ENCODE measurements around the gene SLC9A7. TPM values are rescaled to one million over a fixed set of nuclear protein-coding genes. Genes with fewer than 3 reads are reported as not detected.

Gene SLC9A7
- total RNA-seq, 1 donor from 2014 or later = 11.4 TPM

DNA sequence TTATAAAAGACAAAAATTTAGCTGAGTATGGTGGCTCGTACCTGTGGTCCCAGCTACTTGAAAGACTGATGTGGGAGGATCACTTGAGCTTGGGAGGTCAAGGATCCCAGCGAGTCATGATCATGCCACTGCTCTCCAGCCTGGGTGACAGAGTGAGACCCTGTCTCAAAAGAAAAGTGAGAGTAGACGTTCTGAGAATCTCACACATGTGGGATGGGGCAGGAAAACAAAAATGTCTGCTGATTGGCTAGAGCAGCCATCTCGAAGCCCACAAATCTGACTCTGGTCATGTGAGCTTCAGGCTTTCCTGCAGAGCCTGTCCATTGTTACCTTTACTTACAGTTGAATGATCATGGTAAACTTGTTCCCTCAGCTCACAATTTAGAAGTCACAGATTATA lies 23.1 kb upstream of the SLC9A7 start:
- Mint-ChIP-seq H3K27ac (ENCODE audit: unreplicated experiment) (no peak overlapping the region), H3K9me3 (ENCODE audit: unreplicated experiment) (no peaks in the 10 kb centered on the region), H3K27me3 (ENCODE audit: unreplicated experiment) (no peaks in the 10 kb centered on the region), H3K4me3 (ENCODE audit: unreplicated experiment) (no peak overlapping the region), H3K4me1 (ENCODE audit: unreplicated experiment) (no peaks in the 10 kb centered on the region), H3K36me3 (ENCODE audit: low read depth, unreplicated experiment) (no peaks in the 10 kb centered on the region)
- DNase-seq (ENCODE audit: low spot score) = no peak
- TF ChIP-seq, protein P1, sequence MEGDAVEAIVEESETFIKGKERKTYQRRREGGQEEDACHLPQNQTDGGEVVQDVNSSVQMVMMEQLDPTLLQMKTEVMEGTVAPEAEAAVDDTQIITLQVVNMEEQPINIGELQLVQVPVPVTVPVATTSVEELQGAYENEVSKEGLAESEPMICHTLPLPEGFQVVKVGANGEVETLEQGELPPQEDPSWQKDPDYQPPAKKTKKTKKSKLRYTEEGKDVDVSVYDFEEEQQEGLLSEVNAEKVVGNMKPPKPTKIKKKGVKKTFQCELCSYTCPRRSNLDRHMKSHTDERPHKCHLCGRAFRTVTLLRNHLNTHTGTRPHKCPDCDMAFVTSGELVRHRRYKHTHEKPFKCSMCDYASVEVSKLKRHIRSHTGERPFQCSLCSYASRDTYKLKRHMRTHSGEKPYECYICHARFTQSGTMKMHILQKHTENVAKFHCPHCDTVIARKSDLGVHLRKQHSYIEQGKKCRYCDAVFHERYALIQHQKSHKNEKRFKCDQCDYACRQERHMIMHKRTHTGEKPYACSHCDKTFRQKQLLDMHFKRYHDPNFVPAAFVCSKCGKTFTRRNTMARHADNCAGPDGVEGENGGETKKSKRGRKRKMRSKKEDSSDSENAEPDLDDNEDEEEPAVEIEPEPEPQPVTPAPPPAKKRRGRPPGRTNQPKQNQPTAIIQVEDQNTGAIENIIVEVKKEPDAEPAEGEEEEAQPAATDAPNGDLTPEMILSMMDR (IDR thresholded peaks at IDR 0.05; ENCODE audit: unreplicated experiment) = no peak

DNA sequence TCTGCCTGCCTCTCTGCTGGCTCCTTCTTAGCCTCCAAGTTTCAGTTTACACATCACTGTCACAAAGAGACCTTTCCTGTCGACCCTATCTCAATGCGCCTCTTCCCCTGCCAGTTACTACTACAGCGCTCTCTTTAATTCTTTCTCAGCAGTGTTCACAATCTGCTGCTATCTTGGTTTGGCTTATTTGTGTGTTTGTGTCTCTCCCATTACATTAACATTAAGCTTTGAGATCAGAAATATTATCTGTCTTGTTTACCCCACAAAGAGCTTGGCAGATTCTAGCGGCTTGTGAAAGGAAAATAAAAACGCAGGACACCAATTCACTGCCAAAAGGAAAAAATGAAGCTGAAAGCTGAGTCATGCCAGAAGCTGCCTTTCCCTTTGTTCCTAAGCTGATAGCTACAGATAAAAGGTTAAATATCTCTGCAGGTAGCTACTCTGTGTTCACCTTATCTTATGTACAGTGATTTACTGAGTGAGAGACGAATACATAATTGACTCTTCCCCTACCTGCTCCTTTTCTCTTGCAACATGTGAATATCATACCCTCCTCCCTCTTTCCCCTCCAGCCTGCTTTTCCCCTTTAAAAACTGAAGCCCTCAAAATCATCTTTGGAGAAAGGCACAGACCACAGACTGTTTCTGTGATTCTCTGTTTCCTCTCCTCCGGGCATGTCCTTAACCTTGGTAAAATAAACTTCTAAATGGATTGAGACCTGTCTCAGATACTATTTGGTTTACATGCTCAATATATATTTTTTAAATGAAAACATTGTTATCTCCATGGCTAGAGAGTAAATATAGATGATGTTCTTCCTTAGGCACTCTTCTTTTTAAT lies 19.3 kb upstream of the SLC9A7 start:
- no peak overlapping the region for H3K27ac Mint-ChIP-seq (ENCODE audit: unreplicated experiment)
- no peaks in the 10 kb centered on the region for H3K27me3 Mint-ChIP-seq (ENCODE audit: unreplicated experiment)
- DNase-seq (ENCODE audit: low spot score) = no peak
- TF ChIP-seq, protein P1 (IDR thresholded peaks at IDR 0.05; ENCODE audit: unreplicated experiment) = no peak
- no peaks in the 10 kb centered on the region for H3K9me3 Mint-ChIP-seq (ENCODE audit: unreplicated experiment)
- no peak overlapping the region for H3K4me3 Mint-ChIP-seq (ENCODE audit: unreplicated experiment)
- peaks cover 5% of the 10 kb centered on the region for H3K36me3 Mint-ChIP-seq (ENCODE audit: low read depth, unreplicated experiment)
- H3K4me1 Mint-ChIP-seq (ENCODE audit: unreplicated experiment) = no peaks in the 10 kb centered on the region

DNA sequence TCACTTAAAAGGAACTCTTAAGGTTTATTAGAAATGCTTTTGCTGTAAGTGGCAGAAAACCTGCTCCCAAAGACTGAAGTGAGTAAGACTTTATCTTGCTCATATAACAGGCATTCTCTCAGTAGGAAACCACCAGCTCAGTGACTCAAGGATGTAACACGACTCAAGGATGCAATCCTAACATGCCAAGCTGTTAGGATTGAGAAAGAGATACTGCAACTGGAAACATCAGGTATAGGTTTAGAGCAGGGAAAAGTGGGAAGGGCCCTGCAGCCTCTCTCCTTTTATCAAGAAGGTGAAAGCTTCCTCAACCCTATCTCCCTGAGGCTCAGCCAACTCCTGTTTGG lies 11.9 kb upstream of the SLC9A7 start:
- Mint-ChIP-seq H3K4me1 (ENCODE audit: unreplicated experiment) (no peaks in the 10 kb centered on the region), H3K9me3 (ENCODE audit: unreplicated experiment) (no peaks in the 10 kb centered on the region), H3K27me3 (ENCODE audit: unreplicated experiment) (no peaks in the 10 kb centered on the region), H3K27ac (ENCODE audit: unreplicated experiment) (no peak overlapping the region), H3K36me3 (ENCODE audit: low read depth, unreplicated experiment) (peaks cover 5% of the 10 kb centered on the region), H3K4me3 (ENCODE audit: unreplicated experiment) (no peak overlapping the region)
- DNase-seq (ENCODE audit: low spot score) = no peak
- TF ChIP-seq, protein P1 (IDR thresholded peaks at IDR 0.05; ENCODE audit: unreplicated experiment) = no peak

DNA sequence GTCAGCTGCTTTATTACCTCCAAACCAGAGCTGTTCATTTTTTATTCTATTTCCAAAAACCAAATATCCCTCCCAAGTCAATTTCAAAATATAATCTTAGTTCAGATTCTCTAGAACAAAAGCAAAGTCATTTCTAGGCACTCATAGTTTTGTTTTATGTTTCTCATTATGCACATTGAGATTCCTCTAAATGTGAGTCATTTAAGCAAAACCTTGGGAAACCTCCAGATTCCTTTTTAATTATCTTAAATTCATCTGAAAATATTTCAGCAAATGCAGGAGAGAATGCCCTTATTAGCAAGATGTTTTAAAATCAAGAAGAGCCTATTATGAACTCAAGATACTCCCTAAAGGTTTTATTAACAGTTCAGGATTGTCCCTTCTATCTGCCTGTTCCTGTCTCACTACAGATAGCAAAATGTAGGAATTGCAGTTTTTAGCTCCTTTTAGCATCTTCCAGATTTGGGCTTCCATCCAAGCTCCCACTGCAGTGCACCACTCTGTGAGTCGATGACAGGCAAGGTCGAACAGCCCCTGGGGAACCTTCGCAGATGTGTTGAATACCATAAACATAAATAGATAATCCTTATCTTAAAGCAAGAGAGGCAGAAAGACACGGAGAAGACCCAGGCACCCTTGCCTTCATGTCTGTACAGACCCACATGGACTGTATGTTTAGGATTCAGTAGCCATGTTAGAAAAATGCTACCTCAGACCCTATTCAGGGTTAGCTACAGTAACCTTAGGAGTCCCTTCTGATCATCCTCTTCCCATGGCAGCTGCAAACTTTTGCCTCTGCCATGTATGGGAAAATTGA lies 11.3 kb upstream of the SLC9A7 start:
- no peak for DNase-seq (ENCODE audit: low spot score)
- H3K4me3 Mint-ChIP-seq (ENCODE audit: unreplicated experiment) = no peak overlapping the region
- TF ChIP-seq, protein P1 (IDR thresholded peaks at IDR 0.05; ENCODE audit: unreplicated experiment) = no peak
- H3K9me3 Mint-ChIP-seq (ENCODE audit: unreplicated experiment) = no peaks in the 10 kb centered on the region
- H3K36me3 Mint-ChIP-seq (ENCODE audit: low read depth, unreplicated experiment) = peaks cover 5% of the 10 kb centered on the region
- H3K27ac Mint-ChIP-seq (ENCODE audit: unreplicated experiment) = no peak overlapping the region
- H3K4me1 Mint-ChIP-seq (ENCODE audit: unreplicated experiment) = no peaks in the 10 kb centered on the region
- H3K27me3 Mint-ChIP-seq (ENCODE audit: unreplicated experiment) = no peaks in the 10 kb centered on the region

DNA sequence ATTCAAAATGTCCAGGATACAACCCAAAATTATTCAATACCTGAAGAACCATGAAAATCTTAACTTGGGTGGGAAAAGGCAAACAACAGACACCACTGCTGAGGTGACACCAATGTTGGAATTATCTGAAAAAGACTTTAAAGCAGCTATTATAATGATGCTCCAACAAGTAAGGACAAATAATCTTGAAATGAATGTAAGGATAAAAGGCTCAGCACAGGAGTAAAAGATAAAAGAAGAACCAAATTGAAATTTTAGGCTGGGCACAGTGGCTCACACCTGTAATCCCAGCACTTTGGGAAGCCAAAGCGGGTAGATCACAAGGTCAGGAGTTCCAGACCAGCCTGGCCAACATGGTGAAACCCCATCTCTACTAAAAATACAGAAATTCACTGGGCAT lies 4.0 kb upstream of the SLC9A7 start:
- no peaks in the 10 kb centered on the region for H3K9me3 Mint-ChIP-seq (ENCODE audit: unreplicated experiment)
- TF ChIP-seq, protein P1 (IDR thresholded peaks at IDR 0.05; ENCODE audit: unreplicated experiment) = no peak
- H3K27me3 Mint-ChIP-seq (ENCODE audit: unreplicated experiment) = peaks cover 4% of the 10 kb centered on the region
- H3K36me3 Mint-ChIP-seq (ENCODE audit: low read depth, unreplicated experiment) = no peaks in the 10 kb centered on the region
- no peak overlapping the region for H3K4me3 Mint-ChIP-seq (ENCODE audit: unreplicated experiment)
- no peak for DNase-seq (ENCODE audit: low spot score)
- H3K27ac Mint-ChIP-seq (ENCODE audit: unreplicated experiment) = no peak overlapping the region
- H3K4me1 Mint-ChIP-seq (ENCODE audit: unreplicated experiment) = peaks cover 6% of the 10 kb centered on the region
